SK-N-MC (cell line): ENCODE data around the gene FKBP5.

Experiments
- EZH2 ChIP-seq: fragments of 200-600 bp; sonication (generic); IDR thresholded peaks from one replicate; pipeline ENCODE4 v1.6.1; 2017; ENCODE audit warnings: antibody characterized with exemption
- POLR2AphosphoS5 ChIP-seq: IDR thresholded peaks from 2 replicates; pipeline ENCODE4 v1.6.1; 2012; ENCODE audit warnings: mild to moderate bottlenecking, low read depth, low read length, borderline replicate concordance

- TF ChIP-seq POLR2AphosphoS5 (no peak), EZH2 (no peak)
Observed at GRCh38 chr6:35596448-35597442, 92.0 kb downstream of the FKBP5 start.
